OCI-LY7 (cell line): ENCODE measurements around the gene ZFYVE28.

Source experiments
- CTCF ChIP-seq: fragments of 200-600 bp; sonication (generic); conservative IDR thresholded peaks from 2 replicates; pipeline ENCODE4 v1.5.1; 2014; ENCODE audit warnings: mild to moderate bottlenecking, antibody characterized with exemption, low read length, moderate library complexity, mixed read lengths
- EZH2phosphoT487 ChIP-seq: fragments of 200-600 bp; sonication (generic); IDR thresholded peaks from 2 replicates; pipeline ENCODE4 v1.6.1; 2018; ENCODE audit warnings: low read depth, borderline replicate concordance, mild to moderate bottlenecking, mixed run types, antibody characterized with exemption, low read length, moderate library complexity, mixed read lengths

GRCh38 chr4:2256781-2257191 lies 161.7 kb downstream of the ZFYVE28 start:
- TF ChIP-seq CTCF (no peak), EZH2phosphoT487 (no peak)
